Body of pancreas (tissue), 4 donors: ENCODE measurements around the gene CYP21A2. TPM values are rescaled to one million over a fixed set of nuclear protein-coding genes. Genes with fewer than 3 reads are reported as not detected.
"Not testable (repeated sequence)": the region's sequence is repeated elsewhere in the genome, so short reads cannot be mapped to it uniquely, and the experiment has no call there.

ENCODE experiments used
- ATAC-seq: fragments of 150-250 bp; one replicate; pipeline ENCODE4 v1.9.1; 2016
- DNase-seq, 4 donors: peaks; one replicate each; pipeline ENCODE4 v3.0.0-alpha.2; 2019
- H3K27ac ChIP-seq, 4 donors: fragments of 200-600 bp; sonication (generic); 1 replicate in 3 of 4; 2 replicates in 1 of 4; pipeline versions ENCODE4 v1.5.1 to v1.6.1; 2016 to 2019; ENCODE audit warnings: mild to moderate bottlenecking in 1 of 4, mixed read lengths in 1 of 4, moderate library complexity in 1 of 4
- H3K27me3 ChIP-seq, 2 donors: fragments of 200-600 bp; sonication (generic); one replicate each; pipeline ENCODE4 v1.6.0; 2016; ENCODE audit warnings: mild to moderate bottlenecking in 1 of 2
- H3K36me3 ChIP-seq, 2 donors: fragments of 200-600 bp; sonication (generic); replicated peaks in 1 of 2; 2 replicates each; pipeline ENCODE4 v1.5.1; 2016; ENCODE audit warnings: low read depth in 2 of 2; ENCODE audit not compliant: insufficient read depth in 1 of 2
- H3K4me1 ChIP-seq: fragments of 200-600 bp; sonication (generic); one replicate; pipeline ENCODE4 v1.6.0; 2016
- H3K4me3 ChIP-seq, 2 donors: fragments of 200-600 bp; sonication (generic); 1 replicate in 1 of 2; 2 replicates in 1 of 2; pipeline ENCODE4 v1.5.1; 2016 to 2019
- H3K9me3 ChIP-seq, 3 donors: fragments of 200-600 bp; sonication (generic); 1 replicate in 2 of 3; 2 replicates in 1 of 3; pipeline ENCODE4 v1.5.1; 2016
- WGBS, 2 donors: methylation state at CpG; one replicate each; pipeline ENCODE4 v1.1.5; 2017; 5-methylcytosine and 5-hydroxymethylcytosine counted together
- intact Hi-C: fragments of 100-400 bp; cut with DNase I; formaldehyde crosslinking; loops from one replicate; pipeline ENCODE4 v1.15.1; 2023
- total RNA-seq, 2 donors: library from RNA; depleted of rRNA; stranded (reverse); fragments of >200 nt; gene quantifications; one replicate each; pipeline ENCODE4 v1.1.0, GENCODE V29; 2016

CYP21A2 gene
- total RNA-seq, 2 donors from 2014 or later, result 0.52 TPM; not detected in 1

- H3K4me3 ChIP-seq, ATAC-seq, DNase-seq, H3K4me1 ChIP-seq, H3K27ac ChIP-seq, intact Hi-C loops, H3K9me3 ChIP-seq, H3K36me3 ChIP-seq, H3K27me3 ChIP-seq: not testable (repeated sequence)
- WGBS, 2 donors, result no CpG with 5 or more reads among the region's 24 CpGs
Observed at GRCh38 chr6:32008037-32008436, 30.2 kb upstream of the CYP21A2 start.

- H3K36me3 ChIP-seq, ATAC-seq, H3K4me3 ChIP-seq, DNase-seq, H3K9me3 ChIP-seq, H3K27ac ChIP-seq, H3K4me1 ChIP-seq, intact Hi-C loops, H3K27me3 ChIP-seq: not testable (repeated sequence)
- 60 to 65% methylated on average over 1 to 7 of the region's 12 CpGs for WGBS, 2 donors
Observed at GRCh38 chr6:32008616-32009015, 29.6 kb upstream of the CYP21A2 start.

- DNase-seq, H3K9me3 ChIP-seq, intact Hi-C loops, ATAC-seq, H3K27me3 ChIP-seq, H3K4me1 ChIP-seq, H3K27ac ChIP-seq, H3K4me3 ChIP-seq, H3K36me3 ChIP-seq: not testable (repeated sequence)
- WGBS, 2 donors, result 60 to 78% methylated on average over 1 to 7 of the region's 12 CpGs
Observed at GRCh38 chr6:32009537-32009936, 28.7 kb upstream of the CYP21A2 start.

- 68 to 69% methylated on average over 10 to 15 of the region's 27 CpGs for WGBS, 2 donors
- H3K4me3 ChIP-seq, intact Hi-C loops, DNase-seq, H3K4me1 ChIP-seq, ATAC-seq, H3K36me3 ChIP-seq, H3K9me3 ChIP-seq, H3K27ac ChIP-seq, H3K27me3 ChIP-seq: not testable (repeated sequence)
Observed at GRCh38 chr6:32010856-32011530, 27.2 kb upstream of the CYP21A2 start.

GRCh38 chr6:32012941-32013617 lies 25.1 kb upstream of the CYP21A2 start:
- 83 to 86% methylated on average over 7 to 17 of the region's 17 CpGs for WGBS, 2 donors
- DNase-seq, H3K27ac ChIP-seq, H3K4me1 ChIP-seq, H3K36me3 ChIP-seq, ATAC-seq, H3K9me3 ChIP-seq, H3K27me3 ChIP-seq, H3K4me3 ChIP-seq, intact Hi-C loops: not testable (repeated sequence)

- DNase-seq, H3K9me3 ChIP-seq, H3K4me3 ChIP-seq, H3K27me3 ChIP-seq, H3K36me3 ChIP-seq, H3K4me1 ChIP-seq, ATAC-seq, H3K27ac ChIP-seq, intact Hi-C loops: not testable (repeated sequence)
- WGBS, 2 donors, result no CpG with 5 or more reads among the region's 5 CpGs
Observed at GRCh38 chr6:32013738-32014137, 24.5 kb upstream of the CYP21A2 start.

- ATAC-seq, result peak; percentile 89
Observed at GRCh38 chr6:32014547-32014946, 23.7 kb upstream of the CYP21A2 start, which contains the start of gene C4B. Gene C4B (plus strand): TSS chr6:32014795. CDS start chr6:32014846, 51 bp downstream.

GRCh38 chr6:32022100-32022499 lies 16.1 kb upstream of the CYP21A2 start:
- H3K27ac ChIP-seq, H3K27me3 ChIP-seq, H3K9me3 ChIP-seq, intact Hi-C loops, H3K36me3 ChIP-seq, H3K4me1 ChIP-seq, H3K4me3 ChIP-seq, DNase-seq, ATAC-seq: not testable (repeated sequence)
- no CpG with 5 or more reads among the region's 10 CpGs for WGBS, 2 donors

More at GRCh38 chr6:32014547-32014946, 23.7 kb upstream of the CYP21A2 start, which contains the start of gene C4B:
- H3K9me3 ChIP-seq, H3K27ac ChIP-seq, DNase-seq, intact Hi-C loops, H3K4me1 ChIP-seq, H3K4me3 ChIP-seq, H3K36me3 ChIP-seq, H3K27me3 ChIP-seq: not testable (repeated sequence)
- WGBS, 2 donors, result no CpG with 5 or more reads among the region's 6 CpGs

GRCh38 chr6:32028631-32029030 lies 9.6 kb upstream of the CYP21A2 start:
- H3K9me3 ChIP-seq, intact Hi-C loops, H3K36me3 ChIP-seq, DNase-seq, ATAC-seq, H3K27me3 ChIP-seq, H3K4me1 ChIP-seq, H3K27ac ChIP-seq, H3K4me3 ChIP-seq: not testable (repeated sequence)
- 81% methylated on average over 7 of the region's 10 CpGs; no CpG with 5 or more reads in 1 of the 2 donors for WGBS, 2 donors

GRCh38 chr6:32029553-32029952 lies 8.7 kb upstream of the CYP21A2 start:
- H3K4me1 ChIP-seq, H3K9me3 ChIP-seq, ATAC-seq, intact Hi-C loops, DNase-seq, H3K27me3 ChIP-seq, H3K36me3 ChIP-seq, H3K27ac ChIP-seq, H3K4me3 ChIP-seq: not testable (repeated sequence)
- WGBS, 2 donors, result 60 to 90% methylated on average over 1 to 2 of the region's 14 CpGs

GRCh38 chr6:32035283-32036013 lies 2.8 kb upstream of the CYP21A2 start:
- H3K36me3 ChIP-seq, H3K4me3 ChIP-seq, DNase-seq, H3K27ac ChIP-seq, H3K4me1 ChIP-seq, H3K27me3 ChIP-seq, intact Hi-C loops, H3K9me3 ChIP-seq: not testable (repeated sequence)
- ATAC-seq, result peak; percentile 41
- no CpG with 5 or more reads among the region's 16 CpGs for WGBS, 2 donors
